ENCODE measurements around the gene PPP1R12C.

PPP1R12C gene

GRCh38 chr19:55146705-55147273 lies 29.4 kb upstream of the PPP1R12C start:
- no peaks in the 10 kb centered on the region for H4K20me1 ChIP-seq (ENCODE audit: insufficient read depth, low read length)
- H3K9me3 ChIP-seq (ENCODE audit: low read length): peaks cover 4% of the 10 kb centered on the region; the same call in 1 of the 2 replicates
- no peak overlapping the region for H3K4me3 ChIP-seq (ENCODE audit: low read depth, low read length, poor library complexity, severe bottlenecking)
- no peak overlapping the region for H2AFZ ChIP-seq (ENCODE audit: low read length)
- no peak overlapping the region for H3K9ac ChIP-seq (ENCODE audit: low read length)
- no peaks in the 10 kb centered on the region for H3K79me2 ChIP-seq (ENCODE audit: insufficient read depth, low read length)
- H3K9me2 ChIP-seq (ENCODE audit: low read depth, low read length): no peaks in the 10 kb centered on the region
- no peak for TF ChIP-seq EZH2 (IDR thresholded peaks at IDR 0.05; ENCODE audit: borderline replicate concordance, low read length)
- TF ChIP-seq CTCF (IDR thresholded peaks at IDR 0.05; ENCODE audit: low read length): no peak
- H3K4me1 ChIP-seq (ENCODE audit: insufficient read depth, low read length, severe bottlenecking): peaks cover 4% of the 10 kb centered on the region
- H3K36me3 ChIP-seq (ENCODE audit: insufficient read depth, low read length): no peaks in the 10 kb centered on the region; the same call in 1 of the 2 replicates
- no peaks in the 10 kb centered on the region for H3K27me3 ChIP-seq (ENCODE audit: insufficient read depth, low read length)
- no peak overlapping the region for H3K4me2 ChIP-seq (ENCODE audit: low read length)
- H3K27ac ChIP-seq (ENCODE audit: low read depth, low read length, poor library complexity, severe bottlenecking): no peak overlapping the region
- H3F3A ChIP-seq (ENCODE audit: insufficient read depth, low read length): no peaks in the 10 kb centered on the region

DNA sequence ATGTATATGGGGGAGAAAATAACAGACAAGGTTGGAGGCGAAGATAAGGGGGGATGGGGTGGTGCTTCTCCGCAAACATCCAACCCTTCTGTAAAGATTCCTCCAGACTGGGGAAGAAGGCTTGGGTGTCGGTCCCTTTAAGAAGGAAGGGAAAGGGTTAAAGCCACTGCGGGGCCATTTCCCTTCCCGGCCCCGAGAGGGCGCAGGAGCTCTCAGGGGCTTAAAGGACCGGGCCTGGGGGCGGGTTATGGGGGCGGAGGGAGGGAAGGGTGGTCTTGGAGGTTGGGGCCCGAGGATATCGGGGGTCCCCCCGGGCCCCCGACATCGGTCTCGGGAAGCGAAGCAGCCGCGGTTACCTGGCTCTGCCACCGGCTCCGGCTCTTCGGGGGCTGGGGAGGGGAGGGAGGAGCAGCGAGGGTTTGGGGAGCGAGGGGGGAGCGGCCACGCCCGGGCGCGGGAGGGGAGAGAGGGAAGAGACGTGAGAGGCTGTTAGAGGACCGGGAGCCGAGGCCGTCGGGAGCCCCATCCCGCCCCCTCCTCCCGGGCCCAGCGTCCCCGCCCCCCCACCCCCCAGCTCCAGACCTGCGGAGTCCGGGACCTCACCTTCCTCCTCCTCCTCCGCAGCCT lies 28.8 kb upstream of the PPP1R12C start:
- H2AFZ ChIP-seq (ENCODE audit: low read length): no peak overlapping the region
- H4K20me1 ChIP-seq (ENCODE audit: insufficient read depth, low read length): no peaks in the 10 kb centered on the region
- no peaks in the 10 kb centered on the region for H3F3A ChIP-seq (ENCODE audit: insufficient read depth, low read length)
- no peaks in the 10 kb centered on the region for H3K9me3 ChIP-seq (ENCODE audit: low read length)
- no peaks in the 10 kb centered on the region for H3K27me3 ChIP-seq (ENCODE audit: insufficient read depth, low read length)
- TF ChIP-seq EZH2 (IDR thresholded peaks at IDR 0.05; ENCODE audit: borderline replicate concordance, low read length): no peak
- peak; percentile 76 for TF ChIP-seq CTCF (IDR thresholded peaks at IDR 0.05; ENCODE audit: low read length)
- H3K9me2 ChIP-seq (ENCODE audit: low read depth, low read length): no peaks in the 10 kb centered on the region
- no peak overlapping the region for H3K27ac ChIP-seq (ENCODE audit: low read depth, low read length, poor library complexity, severe bottlenecking)
- peak overlapping the region; percentile 38 for H3K4me3 ChIP-seq (ENCODE audit: low read depth, low read length, poor library complexity, severe bottlenecking)
- peak overlapping the region; percentile 55 for H3K4me2 ChIP-seq (ENCODE audit: low read length)
- no peaks in the 10 kb centered on the region for H3K36me3 ChIP-seq (ENCODE audit: insufficient read depth, low read length)
- peaks cover 4% of the 10 kb centered on the region for H3K4me1 ChIP-seq (ENCODE audit: insufficient read depth, low read length, severe bottlenecking)
- H3K79me2 ChIP-seq (ENCODE audit: insufficient read depth, low read length): no peaks in the 10 kb centered on the region
- no peak overlapping the region for H3K9ac ChIP-seq (ENCODE audit: low read length)

DNA sequence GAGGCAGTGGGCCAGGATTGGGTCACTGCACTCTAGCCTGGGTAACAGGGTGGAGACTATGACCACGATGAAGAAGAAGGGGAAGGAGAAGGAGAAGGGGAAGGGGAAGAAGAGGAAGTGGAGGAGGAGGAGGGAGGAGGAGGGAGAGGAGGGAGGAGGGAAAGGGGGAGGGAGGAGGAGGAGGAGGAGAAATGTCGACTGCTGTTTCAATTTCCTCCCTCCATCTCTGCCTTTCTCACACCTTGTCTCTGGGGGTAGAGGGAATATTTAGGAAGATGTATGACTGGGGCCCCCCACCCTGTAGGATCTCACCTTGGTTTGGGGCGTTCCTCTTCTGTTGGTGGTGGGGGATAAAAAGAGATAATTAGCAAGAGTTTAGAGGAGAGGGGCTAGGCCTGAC lies 27.8 kb upstream of the PPP1R12C start:
- Histone ChIP-seq H4K20me1 (ENCODE audit: insufficient read depth, low read length) (no peaks in the 10 kb centered on the region), H3K4me1 (ENCODE audit: insufficient read depth, low read length, severe bottlenecking) (peaks cover 4% of the 10 kb centered on the region), H3K79me2 (ENCODE audit: insufficient read depth, low read length) (no peaks in the 10 kb centered on the region), H3K9me3 (ENCODE audit: low read length) (no peaks in the 10 kb centered on the region), H3K27me3 (ENCODE audit: insufficient read depth, low read length) (no peaks in the 10 kb centered on the region), H3K9me2 (ENCODE audit: low read depth, low read length) (no peaks in the 10 kb centered on the region), H2AFZ (ENCODE audit: low read length) (no peak overlapping the region), H3K4me2 (ENCODE audit: low read length) (no peak overlapping the region), H3F3A (ENCODE audit: insufficient read depth, low read length) (no peaks in the 10 kb centered on the region), H3K4me3 (ENCODE audit: low read depth, low read length, poor library complexity, severe bottlenecking) (no peak overlapping the region), H3K36me3 (ENCODE audit: insufficient read depth, low read length) (no peaks in the 10 kb centered on the region), H3K9ac (ENCODE audit: low read length) (no peak overlapping the region), H3K27ac (ENCODE audit: low read depth, low read length, poor library complexity, severe bottlenecking) (no peak overlapping the region)
- TF ChIP-seq EZH2 (IDR thresholded peaks at IDR 0.05; ENCODE audit: borderline replicate concordance, low read length) (no peak), CTCF (IDR thresholded peaks at IDR 0.05; ENCODE audit: low read length) (no peak)

Data from OCI-LY1 (cell line).